DMS 273 (cell line): Measurements from ENCODE around the gene RHOF.

ENCODE experiments used
- DNase-seq: peaks from one replicate; lab custom pipeline; 2025; ENCODE audit not compliant: unreplicated experiment; lab: John Stamatoyannopoulos, UW

RHOF gene, protein sequence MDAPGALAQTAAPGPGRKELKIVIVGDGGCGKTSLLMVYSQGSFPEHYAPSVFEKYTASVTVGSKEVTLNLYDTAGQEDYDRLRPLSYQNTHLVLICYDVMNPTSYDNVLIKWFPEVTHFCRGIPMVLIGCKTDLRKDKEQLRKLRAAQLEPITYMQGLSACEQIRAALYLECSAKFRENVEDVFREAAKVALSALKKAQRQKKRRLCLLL

DNA sequence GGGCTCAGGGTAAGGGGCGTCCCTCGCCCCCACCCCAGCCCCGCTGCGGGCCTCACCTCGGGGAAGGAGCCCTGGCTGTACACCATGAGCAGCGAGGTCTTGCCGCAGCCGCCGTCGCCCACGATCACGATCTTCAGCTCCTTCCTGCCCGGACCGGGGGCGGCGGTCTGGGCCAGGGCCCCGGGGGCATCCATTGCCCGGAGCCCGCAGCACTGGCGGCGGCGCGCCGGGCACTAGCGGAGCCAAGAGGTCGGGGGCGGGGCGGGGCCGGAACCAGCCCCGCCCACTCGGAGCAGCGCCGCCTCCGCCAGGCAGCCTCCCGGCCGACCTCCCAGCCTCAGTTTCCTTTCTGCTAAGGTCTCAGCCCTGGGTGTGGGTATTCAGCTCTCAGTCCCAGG, at the start of gene RHOF:
RHOF (minus strand) TSS at position 249 of the 398 bp plus-strand sequence; CDS start at position 194, 55 bp downstream.
- peak; percentile 43 for DNase-seq

DNA sequence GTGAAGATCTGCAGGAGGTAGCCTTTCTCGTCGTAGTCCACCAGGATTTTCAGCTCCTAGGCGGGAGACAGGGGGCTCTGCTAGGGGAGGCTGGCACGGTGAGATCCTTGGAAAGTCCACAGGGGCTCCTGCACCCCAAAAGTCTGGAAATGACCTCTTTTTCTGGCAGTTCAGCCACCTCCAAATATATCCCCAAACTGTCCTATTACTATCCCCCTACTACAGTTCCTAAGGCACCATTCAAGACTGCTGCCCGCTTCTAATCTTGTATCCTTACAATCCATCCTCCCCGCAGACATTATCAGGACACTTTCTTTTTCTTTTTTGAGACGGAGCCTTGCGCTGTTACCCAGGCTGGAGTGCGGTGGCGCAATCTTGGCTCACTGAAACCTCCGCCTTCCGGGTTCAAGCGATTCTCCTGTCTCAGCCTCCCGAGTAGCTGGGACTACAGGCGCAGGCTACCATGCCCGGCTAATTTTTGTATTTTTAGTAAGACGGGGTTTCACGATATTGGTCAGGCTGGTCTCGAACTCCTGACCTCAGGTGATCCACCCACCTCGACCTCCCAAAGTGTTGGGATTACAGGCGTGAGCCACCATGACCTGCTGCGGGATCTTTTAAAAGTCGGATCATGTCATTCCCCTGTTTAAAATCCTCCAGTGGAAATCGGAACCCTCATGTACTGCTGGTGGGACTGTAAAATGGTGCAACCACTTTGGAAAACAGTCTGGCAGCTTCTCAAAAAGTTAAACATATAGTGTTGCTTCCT, 46.7 kb upstream of the RHOF start:
- no peak for DNase-seq

DNA sequence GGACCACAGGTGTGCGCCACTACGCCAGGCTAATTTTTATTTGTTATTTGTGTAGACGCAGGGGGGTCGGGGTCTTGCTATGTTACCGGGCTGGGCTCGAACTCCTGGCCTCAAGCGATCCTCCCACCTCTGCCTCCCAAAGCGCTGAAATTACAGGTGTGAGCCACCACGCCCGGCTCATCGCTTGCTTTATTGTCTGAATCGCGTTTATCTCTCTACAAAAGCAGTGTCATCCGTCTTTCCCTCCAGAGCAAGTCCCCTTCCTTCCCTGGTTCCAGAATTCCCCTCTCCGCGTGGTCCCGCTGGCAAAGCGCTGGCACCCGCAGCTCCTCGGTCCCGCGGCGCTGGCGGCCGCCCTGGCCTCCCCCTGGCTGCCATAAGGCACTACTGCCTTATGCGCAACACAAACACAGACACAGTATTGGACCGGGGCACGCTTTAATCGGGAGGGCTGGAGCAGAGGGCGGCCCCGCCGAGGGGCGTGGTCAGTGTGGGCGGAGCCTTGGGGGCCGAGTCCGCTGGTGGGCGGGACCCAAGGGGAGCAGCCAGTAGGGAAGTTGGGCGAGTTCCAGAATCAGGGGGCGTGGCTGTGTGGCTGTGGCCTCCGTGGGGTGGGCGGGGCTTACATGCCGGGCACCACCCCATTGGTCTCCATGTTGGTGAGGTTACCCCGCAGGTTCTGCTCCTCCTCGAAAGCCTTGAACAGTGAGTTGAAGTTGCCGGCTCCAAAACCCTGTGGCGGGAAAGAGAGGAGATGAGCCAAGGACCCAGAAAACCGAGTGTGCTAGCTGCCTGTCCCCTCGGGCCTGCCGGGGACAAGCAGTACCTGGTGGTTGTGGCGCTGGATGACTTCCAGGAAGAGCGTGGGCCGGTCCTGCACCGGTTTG, 45.9 kb upstream of the RHOF start:
- peak; percentile 98 for DNase-seq

DNA sequence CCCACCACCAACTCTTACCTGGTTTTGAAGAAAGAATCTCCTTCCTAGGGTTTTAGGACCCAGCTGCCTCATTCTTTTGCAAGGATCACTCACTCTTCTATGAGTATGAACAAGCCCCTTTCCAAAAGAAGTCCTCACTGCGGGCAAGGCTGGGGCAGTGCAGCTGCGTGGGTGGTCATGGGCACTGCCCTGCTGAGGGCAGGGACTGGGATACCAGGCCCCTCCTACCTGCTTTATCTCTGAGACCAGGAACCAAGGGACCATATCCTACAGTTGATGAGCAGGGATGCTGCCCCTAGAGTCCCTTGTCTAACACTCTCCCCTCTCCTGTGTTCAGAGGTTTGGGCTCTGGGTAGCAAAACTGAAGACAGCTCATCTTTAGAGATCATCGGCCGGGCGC, 44.6 kb upstream of the RHOF start:
- DNase-seq: no peak

DNA sequence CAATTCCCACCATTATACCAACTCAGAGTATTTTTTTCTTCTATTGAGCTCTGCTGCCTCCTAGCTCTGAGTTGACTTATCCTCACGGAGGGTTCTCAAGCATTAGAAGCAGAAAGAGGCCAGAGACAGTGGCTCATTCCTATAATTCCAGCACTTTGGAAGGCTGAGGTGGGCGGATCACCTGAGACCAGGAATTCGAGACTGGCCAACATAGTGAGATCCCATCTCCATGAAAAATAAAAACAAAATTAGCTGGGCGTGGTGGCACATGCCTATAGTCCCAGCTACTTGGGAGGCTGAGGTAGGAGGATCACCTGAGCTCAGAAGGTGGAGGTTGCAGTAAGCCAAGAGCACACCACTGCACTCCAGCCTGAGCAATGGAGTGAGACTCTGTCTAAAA, 44.2 kb upstream of the RHOF start:
- no peak for DNase-seq

DNA sequence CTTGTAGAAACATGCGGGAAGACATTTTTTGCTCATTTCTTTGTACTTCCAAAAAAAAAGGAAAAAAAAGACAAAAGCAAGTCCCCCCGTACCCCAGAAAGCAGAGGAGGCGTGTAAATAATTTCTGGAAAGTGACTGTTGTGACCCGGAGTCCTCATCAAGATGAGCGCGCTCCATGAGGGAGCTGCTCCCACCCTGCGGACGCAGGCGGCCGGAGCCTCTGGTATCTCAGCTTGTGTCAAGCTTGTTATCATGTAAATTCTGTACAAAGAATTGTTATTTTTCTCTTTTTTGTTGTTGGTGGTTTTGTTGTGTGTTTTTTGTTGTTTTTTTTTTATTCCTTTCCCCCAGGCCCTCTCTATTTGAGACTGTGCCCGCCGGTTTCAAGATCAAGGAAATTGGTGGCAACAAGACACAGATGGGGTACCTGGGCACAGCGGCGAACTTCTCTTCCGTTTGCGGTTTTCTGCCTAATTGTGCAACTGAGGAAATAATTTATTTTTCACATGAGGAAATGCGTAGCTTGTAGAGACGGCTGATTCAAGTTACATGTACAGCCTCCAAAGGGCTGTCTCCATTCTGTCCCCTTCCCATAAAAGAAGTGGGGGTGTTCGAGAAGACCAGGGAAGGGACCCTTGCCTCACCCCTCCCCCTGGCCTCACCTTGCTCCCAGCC, 38.2 kb upstream of the RHOF start:
- no peak for DNase-seq

DNA sequence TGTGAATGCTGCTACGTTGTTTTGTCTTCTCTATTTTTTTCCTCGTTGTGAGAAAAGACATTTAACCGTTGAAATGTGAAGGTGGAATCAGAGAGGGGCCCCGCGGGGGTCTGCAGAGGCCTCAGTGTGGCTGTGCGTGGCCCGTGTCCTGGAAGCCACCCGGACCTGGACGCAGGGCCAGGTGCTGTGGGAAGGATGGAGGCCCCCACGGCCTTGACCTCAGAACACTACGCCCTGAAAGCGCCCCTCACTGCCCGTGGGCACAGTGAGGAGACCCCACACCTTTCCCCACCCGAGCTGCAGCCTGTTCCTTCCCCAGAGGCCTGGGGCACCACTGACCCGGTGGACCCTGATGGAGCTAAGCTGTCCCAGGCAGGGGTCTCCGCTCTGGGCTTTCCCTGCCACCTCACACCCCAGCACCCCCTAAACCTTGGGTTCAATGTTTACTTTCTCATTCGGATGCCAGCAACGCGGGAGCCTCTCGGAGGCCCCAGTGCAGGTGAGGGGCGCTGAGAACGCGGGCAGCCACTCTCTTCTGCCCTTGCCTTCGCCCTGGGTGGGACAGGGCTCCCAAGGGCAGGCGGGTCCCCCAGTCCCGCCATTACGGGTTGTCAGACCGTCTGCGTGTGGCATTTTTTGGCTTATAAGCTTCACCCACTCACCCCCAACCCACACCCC, 37.2 kb upstream of the RHOF start:
- no peak for DNase-seq

DNA sequence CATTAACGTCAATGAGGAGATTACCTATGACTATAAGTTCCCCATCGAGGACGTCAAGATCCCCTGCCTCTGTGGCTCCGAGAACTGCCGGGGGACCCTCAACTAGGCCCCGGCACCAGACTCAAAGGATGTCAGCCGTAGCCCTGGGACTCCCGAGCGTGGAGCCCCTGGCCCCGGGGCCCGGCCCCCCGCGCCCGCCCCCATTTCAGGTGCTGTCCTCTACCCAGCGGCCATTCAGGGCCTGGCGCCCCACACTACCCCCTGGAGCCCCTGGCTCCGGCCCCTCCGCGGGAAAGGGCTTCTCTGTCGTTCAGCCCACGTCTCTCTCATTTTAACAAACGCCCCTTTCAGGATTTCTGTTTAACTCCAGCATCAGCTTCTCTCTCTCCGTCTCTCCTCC, 36.6 kb upstream of the RHOF start:
- DNase-seq: no peak

DNA sequence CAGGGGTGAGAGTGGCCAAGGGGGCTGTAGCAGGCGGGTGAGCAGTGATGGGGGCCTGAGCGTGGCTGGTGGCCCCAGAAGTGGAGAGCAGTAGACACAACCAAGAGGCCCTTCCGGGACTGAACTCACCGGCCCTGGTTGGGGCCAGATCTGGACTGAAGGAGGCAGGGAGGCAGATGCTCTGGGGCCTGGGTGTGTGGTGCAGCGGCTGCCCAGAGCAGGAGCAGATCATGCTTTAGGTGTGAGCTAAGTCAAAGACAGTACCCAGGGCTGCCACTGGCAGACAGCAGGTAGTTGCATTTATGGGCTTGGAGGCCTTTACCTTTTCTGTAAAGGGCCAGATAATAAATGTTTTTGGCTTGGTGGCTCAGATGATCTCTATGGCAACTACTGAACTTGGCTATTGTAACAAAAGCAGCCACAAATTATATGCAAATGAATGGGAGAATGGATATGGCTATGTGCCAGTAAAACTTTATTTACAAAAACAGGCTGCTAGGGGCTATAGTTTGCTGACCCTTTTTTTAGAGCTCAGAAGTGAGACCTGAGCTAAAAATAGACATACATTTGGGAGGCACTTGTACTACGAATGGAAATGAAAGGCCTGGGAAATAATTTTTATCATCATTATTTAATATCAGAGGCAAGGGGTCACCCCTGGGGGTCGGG, 35.9 kb upstream of the RHOF start:
- no peak for DNase-seq

DNA sequence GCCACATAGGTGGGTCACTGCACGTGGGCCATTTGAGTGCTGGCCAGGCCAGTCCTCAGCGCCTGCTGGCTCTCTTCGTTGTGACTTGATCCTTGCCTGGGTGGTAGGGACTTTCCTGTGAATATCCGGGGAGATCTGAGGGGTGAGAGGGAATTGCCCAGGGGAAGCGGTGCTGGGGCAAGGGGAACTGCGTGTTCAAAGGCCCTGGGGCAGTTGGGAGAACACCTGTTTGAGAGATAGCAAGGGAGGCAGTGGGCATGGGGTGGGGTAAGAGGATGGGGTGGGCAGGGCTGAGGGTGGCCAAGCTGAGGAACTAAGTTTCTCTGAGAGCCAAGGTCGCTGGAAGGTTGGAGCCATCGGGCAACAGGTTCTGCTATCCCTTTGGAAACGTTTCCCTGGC, 35.3 kb upstream of the RHOF start:
- DNase-seq: no peak

DNA sequence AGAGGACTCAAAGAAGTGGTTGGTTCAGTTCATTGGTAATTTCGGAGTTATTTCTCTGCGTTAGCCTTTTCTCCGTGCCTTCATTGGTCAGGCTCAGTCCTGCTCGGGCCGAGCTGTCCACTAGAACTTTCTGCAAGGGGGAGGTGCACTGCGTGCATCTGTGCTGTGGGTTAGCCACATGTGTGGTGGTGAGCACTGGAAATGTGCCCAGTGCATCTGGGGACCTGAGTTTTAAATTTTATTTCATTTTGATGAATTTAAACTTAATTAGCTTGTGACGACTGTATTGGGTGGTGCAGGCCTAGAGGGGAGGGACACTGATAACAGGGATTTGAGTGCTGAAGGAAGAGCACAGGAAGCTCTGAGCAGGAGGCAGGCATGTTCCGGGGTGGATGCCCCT, 34.8 kb upstream of the RHOF start:
- no peak for DNase-seq

DNA sequence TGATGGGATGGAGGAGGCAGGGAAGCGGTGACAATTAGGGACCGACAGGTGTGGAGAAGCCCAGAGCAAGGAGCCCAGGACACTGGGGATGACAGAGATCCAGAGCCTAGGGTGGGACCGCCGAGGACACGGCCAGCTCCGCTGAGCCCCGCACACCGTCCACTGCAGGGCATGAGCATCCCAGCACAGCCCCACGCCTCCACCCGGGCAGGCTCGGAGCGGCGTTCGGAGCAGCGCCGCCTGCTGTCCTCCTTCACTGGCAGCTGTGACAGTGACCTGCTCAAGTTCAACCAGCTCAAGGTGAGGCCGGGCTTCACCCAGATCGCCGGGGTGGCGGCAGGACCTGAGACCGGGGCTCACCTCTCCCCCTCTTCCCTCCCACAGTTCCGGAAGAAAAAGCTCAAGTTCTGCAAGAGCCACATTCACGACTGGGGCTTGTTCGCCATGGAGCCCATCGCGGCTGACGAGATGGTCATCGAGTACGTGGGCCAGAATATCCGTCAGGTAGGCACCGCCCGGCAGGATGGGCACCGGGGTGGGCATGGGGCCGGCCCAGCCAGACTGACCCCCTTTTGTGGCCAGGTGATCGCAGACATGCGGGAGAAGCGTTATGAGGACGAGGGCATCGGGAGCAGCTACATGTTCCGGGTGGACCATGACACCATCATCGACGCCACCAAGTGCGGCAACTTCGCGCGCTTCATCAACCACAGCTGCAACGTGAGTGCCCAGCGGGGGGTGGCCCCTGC, 34.0 kb upstream of the RHOF start:
- DNase-seq: no peak

DNA sequence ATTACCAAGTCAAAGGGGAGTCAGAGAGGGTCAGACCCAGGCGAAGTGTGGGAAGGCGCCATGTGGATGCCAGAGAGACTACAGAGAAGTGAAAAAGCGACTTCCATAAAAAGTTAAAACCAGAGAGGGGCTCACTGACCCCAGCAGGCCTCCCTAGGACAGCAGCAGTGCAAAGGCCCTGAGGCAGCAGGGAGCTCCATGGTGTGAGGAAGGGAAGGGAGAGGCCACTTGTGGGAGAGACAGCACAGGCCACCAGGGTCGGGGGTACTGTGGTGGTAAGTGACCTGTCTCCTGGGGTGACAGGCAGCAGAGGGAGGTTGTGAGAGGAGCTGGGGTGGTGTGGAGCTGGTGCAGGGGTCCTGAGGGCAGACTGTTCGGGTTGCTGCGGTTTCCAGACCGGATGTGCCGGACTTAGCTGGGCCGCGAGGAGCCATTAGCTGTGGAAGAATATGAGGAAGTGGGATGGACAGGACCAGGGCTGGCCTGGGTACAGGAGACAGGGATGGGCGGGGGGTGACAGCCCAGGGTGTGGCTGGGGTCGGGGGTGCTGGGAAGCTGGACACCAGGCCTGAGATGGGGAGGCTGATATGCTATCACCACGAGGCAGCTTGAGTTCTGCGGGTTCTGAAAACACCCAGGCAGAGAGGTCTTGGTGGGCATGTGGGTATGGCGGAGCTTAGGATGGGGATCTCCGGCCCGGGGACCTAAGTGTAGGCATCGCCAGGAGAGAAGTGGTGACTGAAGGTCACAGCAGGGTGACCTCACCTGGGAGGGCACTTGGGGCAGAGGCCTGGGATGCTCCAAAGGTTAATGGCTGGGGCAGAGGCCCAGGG, 33.0 kb upstream of the RHOF start:
- DNase-seq: no peak

DNA sequence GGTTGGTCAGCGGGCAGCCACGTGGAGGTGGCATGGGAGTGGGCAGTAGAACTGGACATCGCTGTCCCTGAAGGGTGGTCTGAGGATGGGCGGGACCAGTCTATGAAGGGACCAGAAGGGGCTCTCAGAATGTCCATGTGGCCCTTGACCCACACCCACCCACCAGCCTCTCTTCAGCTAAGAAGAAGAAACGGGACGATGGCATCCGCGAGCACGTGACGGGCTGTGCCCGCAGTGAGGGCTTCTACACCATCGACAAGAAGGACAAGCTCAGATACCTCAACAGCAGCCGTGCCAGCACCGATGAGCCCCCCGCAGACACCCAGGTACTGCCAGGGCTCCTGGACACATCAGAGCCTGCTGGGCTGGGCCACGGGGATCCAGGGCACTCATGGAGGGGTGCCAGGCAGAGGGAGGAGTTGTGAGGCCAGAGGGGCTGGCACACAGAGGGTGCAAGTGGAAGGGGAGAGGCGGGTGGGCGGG, 31.6 kb upstream of the RHOF start:
- DNase-seq: no peak

DNA sequence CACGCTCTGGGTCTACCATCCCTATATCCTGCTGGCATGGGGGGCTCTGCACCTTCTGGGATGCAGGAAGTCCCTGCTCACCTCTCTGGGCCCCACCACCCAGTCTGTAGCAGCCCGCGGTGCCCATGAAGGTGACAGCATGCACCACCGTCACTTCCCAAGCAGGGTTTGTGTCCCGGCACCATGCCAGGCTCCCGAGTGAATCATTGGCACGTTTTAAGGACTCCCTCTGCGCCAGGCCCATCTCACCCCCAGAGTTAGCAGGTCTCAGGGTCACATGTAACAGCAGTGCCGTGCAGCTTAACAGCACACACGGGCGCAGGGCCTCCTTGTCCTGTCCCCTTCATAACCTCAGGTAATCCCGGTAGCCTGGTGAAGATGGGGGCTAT, 30.2 kb upstream of the RHOF start:
- no peak for DNase-seq

DNA sequence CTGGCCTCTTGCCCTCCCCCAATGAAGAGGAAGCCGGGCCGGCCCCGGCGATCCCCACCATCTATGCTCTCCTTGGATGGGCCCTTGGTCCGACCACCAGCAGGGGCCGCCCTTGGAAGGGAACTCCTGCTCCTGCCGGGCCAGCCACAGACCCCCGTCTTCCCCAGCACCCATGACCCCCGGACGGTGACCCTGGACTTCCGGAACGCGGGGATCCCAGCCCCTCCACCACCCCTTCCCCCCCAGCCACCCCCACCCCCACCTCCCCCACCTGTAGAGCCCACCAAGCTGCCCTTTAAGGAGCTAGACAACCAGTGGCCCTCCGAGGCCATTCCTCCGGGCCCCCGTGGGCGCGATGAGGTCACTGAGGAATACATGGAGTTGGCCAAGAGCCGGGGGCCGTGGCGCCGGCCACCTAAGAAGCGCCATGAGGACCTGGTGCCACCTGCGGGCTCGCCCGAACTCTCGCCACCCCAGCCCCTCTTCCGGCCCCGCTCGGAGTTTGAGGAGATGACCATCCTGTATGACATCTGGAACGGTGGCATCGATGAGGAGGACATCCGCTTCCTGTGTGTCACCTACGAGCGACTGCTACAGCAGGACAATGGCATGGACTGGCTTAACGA, 29.7 kb upstream of the RHOF start:
- no peak for DNase-seq

DNA sequence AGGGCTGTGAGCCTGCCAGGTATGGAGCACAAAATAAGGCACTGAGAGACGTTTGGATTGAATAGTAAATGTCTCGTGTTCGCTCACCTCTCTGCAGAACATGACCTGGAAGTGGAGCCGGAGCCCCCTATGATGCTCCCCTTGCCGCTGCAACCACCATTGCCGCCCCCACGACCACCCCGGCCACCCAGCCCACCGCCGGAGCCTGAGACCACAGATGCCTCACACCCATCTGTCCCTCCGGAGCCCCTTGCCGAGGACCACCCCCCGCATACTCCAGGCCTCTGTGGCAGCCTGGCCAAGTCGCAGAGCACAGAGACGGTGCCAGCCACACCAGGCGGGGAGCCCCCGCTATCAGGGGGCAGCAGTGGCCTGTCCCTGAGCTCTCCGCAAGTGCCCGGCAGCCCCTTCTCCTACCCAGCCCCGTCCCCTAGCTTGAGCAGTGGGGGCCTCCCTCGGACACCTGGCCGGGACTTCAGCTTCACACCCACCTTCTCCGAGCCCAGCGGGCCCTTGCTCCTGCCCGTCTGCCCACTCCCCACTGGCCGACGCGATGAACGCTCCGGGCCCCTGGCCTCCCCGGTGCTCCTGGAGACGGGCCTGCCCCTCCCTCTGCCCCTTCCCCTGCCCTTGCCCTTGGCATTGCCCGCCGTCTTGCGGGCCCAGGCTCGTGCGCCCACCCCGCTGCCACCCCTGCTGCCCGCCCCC, 29.1 kb upstream of the RHOF start:
- no peak for DNase-seq
